Osteoblast (primary cell): Measurements from ENCODE around the gene TC2N. TPM values are rescaled to one million over a fixed set of nuclear protein-coding genes. Genes with fewer than 3 reads are reported as not detected.

Source experiments
- DNase-seq: peaks from one replicate; pipeline ENCODE4 v3.0.0; 2011; ENCODE audit warnings: low spot score, mixed read lengths; ENCODE audit not compliant: insufficient read length; ENCODE audit errors: missing footprints
- H2AFZ ChIP-seq: 2 replicates; pipeline ENCODE4 v1.6.0; 2011; ENCODE audit warnings: mild to moderate bottlenecking, low read length
- H3K27ac ChIP-seq: 2 replicates; pipeline ENCODE4 v1.5.1; 2011; ENCODE audit warnings: mild to moderate bottlenecking, low read depth, low read length, moderate library complexity
- H3K27me3 ChIP-seq: 2 replicates; pipeline ENCODE4 v1.6.0; 2012; ENCODE audit warnings: mild to moderate bottlenecking, control low read depth, inconsistent platforms, low read length, moderate library complexity; ENCODE audit not compliant: insufficient read depth
- H3K36me3 ChIP-seq: 2 replicates; pipeline ENCODE4 v1.5.1; 2011; ENCODE audit warnings: mild to moderate bottlenecking, low read length, control low read depth, moderate library complexity; ENCODE audit not compliant: insufficient read depth
- H3K4me1 ChIP-seq: 2 replicates; pipeline ENCODE4 v1.5.1; 2011; ENCODE audit warnings: mild to moderate bottlenecking, low read length, control low read depth, moderate library complexity; ENCODE audit not compliant: insufficient read depth
- H3K4me2 ChIP-seq: 2 replicates; pipeline ENCODE4 v1.6.0; 2011; ENCODE audit warnings: mild to moderate bottlenecking, low read length; ENCODE audit not compliant: insufficient read depth
- H3K4me3 ChIP-seq: fragments of 200-600 bp; sonication (generic); 3 replicates; pipeline ENCODE4 v1.5.1; 2012; ENCODE audit warnings: mild to moderate bottlenecking, low read length, inconsistent platforms; ENCODE audit not compliant: insufficient read depth
- H3K79me2 ChIP-seq: 2 replicates; pipeline ENCODE4 v1.6.0; 2012; ENCODE audit warnings: mild to moderate bottlenecking, low read length, control low read depth, inconsistent platforms; ENCODE audit not compliant: insufficient read depth
- H3K9me3 ChIP-seq: 2 replicates; pipeline ENCODE4 v1.5.1; 2011; ENCODE audit warnings: low read depth, low read length, control low read depth
- H4K20me1 ChIP-seq: 2 replicates; pipeline ENCODE4 v1.6.0; 2012; ENCODE audit warnings: mild to moderate bottlenecking, low read length, control low read depth; ENCODE audit not compliant: insufficient read depth
- CTCF ChIP-seq: IDR thresholded peaks from 2 replicates; pipeline ENCODE4 v1.5.1; 2011; ENCODE audit warnings: mild to moderate bottlenecking, low read depth, low read length, moderate library complexity; ENCODE audit errors: extremely low read depth
- total RNA-seq: library from RNA; depleted of rRNA; stranded (reverse); fragments of >200 nt; gene quantifications from 2 replicates; pipeline ENCODE4 v1.2.3, GENCODE V29; 2012

TC2N gene
- total RNA-seq, 1 donor = under 0.01 TPM

GRCh38 chr14:91890291-91890749 is 23.0 kb upstream of the TC2N start:
- H2AFZ ChIP-seq = no peak overlapping the region
- H3K9me3 ChIP-seq = no peaks in the 10 kb centered on the region
- no peak overlapping the region for H3K4me3 ChIP-seq
- no peak overlapping the region for H3K4me2 ChIP-seq
- H3K4me1 ChIP-seq = peaks cover 11% of the 10 kb centered on the region
- no peaks in the 10 kb centered on the region for H3K27me3 ChIP-seq
- no peak for DNase-seq
- no peak for TF ChIP-seq CTCF
- H4K20me1 ChIP-seq = peaks cover 3% of the 10 kb centered on the region
- H3K79me2 ChIP-seq = no peaks in the 10 kb centered on the region
- H3K36me3 ChIP-seq = no peaks in the 10 kb centered on the region
- H3K27ac ChIP-seq = no peak overlapping the region

- H3K79me2 ChIP-seq = no peaks in the 10 kb centered on the region
- TF ChIP-seq CTCF = no peak
- no peaks in the 10 kb centered on the region for H3K27me3 ChIP-seq
- peaks cover 11% of the 10 kb centered on the region for H3K4me1 ChIP-seq
- H3K4me2 ChIP-seq = no peak overlapping the region
- no peak for DNase-seq
- H3K36me3 ChIP-seq = no peaks in the 10 kb centered on the region
- no peak overlapping the region for H2AFZ ChIP-seq
- peaks cover 3% of the 10 kb centered on the region for H4K20me1 ChIP-seq
- H3K27ac ChIP-seq = no peak overlapping the region
- H3K9me3 ChIP-seq = no peaks in the 10 kb centered on the region
- no peak overlapping the region for H3K4me3 ChIP-seq
Observed at GRCh38 chr14:91889477-91890211, 22.3 kb upstream of the TC2N start.

- Histone ChIP-seq H4K20me1 (peaks cover 3% of the 10 kb centered on the region), H2AFZ (no peak overlapping the region), H3K4me3 (no peak overlapping the region), H3K9me3 (no peaks in the 10 kb centered on the region), H3K79me2 (no peaks in the 10 kb centered on the region), H3K4me1 (peaks cover 11% of the 10 kb centered on the region), H3K36me3 (no peaks in the 10 kb centered on the region), H3K4me2 (no peak overlapping the region), H3K27ac (no peak overlapping the region), H3K27me3 (no peaks in the 10 kb centered on the region)
- DNase-seq = no peak
- TF ChIP-seq CTCF = no peak
Observed at GRCh38 chr14:91888641-91889476, 21.5 kb upstream of the TC2N start.

- no peak for DNase-seq
- TF ChIP-seq CTCF = no peak
- Histone ChIP-seq H4K20me1 (no peaks in the 10 kb centered on the region), H3K27me3 (no peaks in the 10 kb centered on the region), H2AFZ (no peak overlapping the region), H3K4me1 (peaks cover 7% of the 10 kb centered on the region), H3K4me2 (no peak overlapping the region), H3K4me3 (no peak overlapping the region), H3K27ac (no peak overlapping the region), H3K9me3 (no peaks in the 10 kb centered on the region), H3K36me3 (no peaks in the 10 kb centered on the region), H3K79me2 (no peaks in the 10 kb centered on the region)
Observed at GRCh38 chr14:91886961-91887360, 19.6 kb upstream of the TC2N start.
